ENCODE results near the gene IFRD1. TPM values are rescaled to one million over a fixed set of nuclear protein-coding genes. Genes with fewer than 3 reads are reported as not detected.

The IFRD1 gene
- polyA plus RNA-seq (2013, experiment 1 of 2; ENCODE audit: insufficient read length): 34.1 TPM
- polyA plus RNA-seq (2013, experiment 2 of 2; ENCODE audit: insufficient read length): 36.0 TPM

GRCh38 chr7:112449902-112450806 lies at the start of gene IFRD1:
IFRD1 (plus strand) TSS chr7:112450460; CDS start chr7:112450689, 229 bp downstream.
- DNase-seq: peak; percentile 99

- DNase-seq: no peak
These were observed 45.9 kb upstream of the IFRD1 start for GRCh38 chr7:112404321-112404720.

GRCh38 chr7:112405286-112405685 lies 45.0 kb upstream of the IFRD1 start:
- no peak for DNase-seq

- DNase-seq: no peak
These were observed 43.0 kb upstream of the IFRD1 start for GRCh38 chr7:112407261-112407660.

- DNase-seq: peak; percentile 42
These were observed 40.2 kb upstream of the IFRD1 start for GRCh38 chr7:112410092-112410491.

DNA sequence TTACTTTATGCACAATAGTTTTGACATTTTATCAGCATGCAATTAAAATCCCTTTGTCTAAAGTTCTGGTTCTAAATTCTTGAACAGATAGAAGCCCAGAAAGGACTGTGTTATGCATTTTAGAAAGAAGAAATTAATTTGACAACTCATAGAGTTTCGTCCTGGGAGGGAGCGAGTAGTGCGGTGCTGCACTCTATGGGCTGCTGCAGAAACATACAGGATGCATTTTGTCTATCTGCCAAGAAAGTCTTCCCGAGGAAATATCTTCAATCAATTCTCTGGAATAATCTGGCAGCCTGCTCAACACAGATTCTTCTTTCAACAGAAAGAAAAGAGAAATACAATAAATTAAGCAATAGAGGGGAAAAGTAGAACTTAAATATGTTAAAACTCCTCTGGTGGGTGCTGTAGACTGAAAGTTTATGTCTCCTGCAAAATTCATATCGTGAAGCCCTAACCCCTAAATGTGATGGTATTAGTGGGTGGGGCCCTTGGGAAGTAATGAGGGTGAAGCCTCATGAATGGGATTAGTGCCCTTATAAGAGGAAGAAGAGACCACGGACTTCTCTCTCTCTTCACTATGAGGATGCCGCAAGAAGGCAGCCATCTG lies 39.0 kb upstream of the IFRD1 start:
- peak; percentile 57 for DNase-seq

DNA sequence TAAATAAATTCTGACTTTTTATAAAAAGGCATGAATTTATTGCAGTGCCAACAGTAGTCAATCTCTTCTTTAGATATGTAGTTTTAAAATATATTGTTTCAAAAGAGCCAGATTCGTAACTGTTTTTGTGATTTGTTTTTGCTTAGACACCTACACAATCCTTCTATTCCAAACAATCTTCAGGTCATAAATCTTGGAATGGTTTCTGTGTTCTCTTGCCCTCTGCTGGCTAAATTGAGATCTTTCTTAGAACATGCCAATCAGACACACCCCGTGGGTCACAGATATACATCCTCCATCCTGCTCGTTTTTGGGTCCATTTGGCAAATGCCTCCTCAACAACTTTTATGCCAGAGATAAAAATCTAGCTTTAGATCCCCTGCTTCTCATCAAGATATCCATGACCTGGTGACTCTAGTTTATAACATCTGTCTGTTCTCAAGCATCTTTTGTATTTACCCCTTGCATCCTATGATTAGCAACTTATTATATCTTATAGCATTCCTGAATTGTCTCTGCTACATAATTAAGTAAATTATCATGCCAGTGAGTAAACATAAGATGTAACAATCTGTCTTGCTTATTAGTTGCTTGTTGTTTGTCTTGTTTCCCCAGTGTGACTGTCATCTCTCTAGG lies 35.3 kb upstream of the IFRD1 start:
- peak; percentile 25 for DNase-seq

- DNase-seq: peak; percentile 62
These were observed 34.1 kb upstream of the IFRD1 start for GRCh38 chr7:112416127-112416526.

DNA sequence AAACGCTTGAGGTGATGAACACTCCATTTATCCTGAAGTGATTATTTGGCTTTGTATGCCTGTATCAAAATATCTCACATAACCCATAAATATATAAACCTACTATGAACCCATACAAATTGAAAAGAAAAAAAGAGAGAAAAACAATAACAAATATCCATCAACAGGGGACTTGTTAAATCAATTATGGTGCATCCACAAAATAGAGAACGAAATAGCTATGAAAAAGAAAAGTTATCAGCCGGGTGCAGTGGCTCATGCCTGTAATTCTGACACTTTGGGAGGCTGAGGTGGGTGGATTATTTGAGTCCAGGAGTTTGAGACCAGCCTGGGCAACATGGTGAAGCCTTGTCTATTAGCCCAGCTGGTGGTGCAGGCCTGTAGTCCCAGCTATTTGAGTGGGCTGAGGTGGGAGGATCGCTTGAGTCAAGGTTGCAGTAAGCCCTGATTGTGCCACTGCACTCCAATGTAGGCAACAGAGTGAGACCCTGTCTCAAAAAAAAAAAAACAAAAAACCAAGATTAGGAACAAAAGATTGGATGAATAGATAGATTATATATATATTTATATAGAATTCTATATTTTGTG lies 30.6 kb upstream of the IFRD1 start:
- no peak for DNase-seq

DNA sequence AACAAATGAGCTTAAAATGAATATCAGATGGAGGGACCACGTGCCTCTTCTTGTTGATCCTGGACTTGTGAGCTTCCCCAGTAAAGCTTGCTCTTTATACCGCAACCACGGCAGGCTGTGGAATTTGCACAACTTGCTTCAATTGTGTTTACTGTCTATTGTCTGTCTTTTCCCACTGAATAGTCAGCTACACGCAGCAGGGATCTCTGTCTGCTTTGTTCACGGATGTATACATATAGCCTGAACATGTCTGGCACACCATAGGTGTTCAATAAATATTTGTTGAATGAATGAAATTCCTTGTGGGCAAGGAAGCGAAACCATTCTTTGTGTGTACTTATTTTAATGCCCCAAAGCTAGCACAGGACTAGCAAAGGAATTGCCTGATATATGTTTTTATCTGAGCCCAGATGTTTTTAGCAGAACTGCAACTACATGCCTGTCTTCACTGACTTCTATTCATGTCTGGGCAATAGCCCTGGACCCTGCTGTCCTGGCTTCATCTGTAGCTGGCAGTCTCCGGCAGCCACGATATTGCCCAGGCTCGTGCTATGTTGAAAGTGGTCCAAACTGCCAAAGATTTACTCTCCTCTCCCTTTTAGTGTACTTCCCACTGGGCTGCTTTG lies 29.9 kb upstream of the IFRD1 start:
- DNase-seq: peak; percentile 54

GRCh38 chr7:112421666-112422486 lies 28.4 kb upstream of the IFRD1 start:
- DNase-seq: no peak

GRCh38 chr7:112422842-112423496 lies 27.3 kb upstream of the IFRD1 start:
- DNase-seq: peak; percentile 86

- DNase-seq: no peak
These were observed 26.3 kb upstream of the IFRD1 start for GRCh38 chr7:112423987-112424386.

DNA sequence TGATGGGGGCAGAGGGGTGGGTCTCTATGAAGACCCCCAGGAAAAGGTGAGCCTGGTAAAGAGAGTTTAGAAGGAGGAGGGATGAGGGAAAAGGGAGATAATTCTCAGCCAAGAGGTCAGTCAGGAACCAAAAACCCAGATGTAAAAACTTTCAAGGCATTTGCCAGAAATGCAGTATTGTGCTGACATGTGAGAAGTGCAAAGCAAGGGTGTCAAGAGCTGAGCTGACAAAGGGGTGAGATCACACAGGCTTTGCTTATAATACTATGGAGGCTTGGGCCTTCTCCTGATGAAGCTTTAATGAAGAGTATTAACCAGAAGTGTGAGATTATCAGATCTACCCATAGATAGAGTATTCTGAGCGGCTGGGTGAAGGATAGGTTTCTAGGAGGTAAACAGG lies 22.3 kb upstream of the IFRD1 start:
- DNase-seq: no peak

DNA sequence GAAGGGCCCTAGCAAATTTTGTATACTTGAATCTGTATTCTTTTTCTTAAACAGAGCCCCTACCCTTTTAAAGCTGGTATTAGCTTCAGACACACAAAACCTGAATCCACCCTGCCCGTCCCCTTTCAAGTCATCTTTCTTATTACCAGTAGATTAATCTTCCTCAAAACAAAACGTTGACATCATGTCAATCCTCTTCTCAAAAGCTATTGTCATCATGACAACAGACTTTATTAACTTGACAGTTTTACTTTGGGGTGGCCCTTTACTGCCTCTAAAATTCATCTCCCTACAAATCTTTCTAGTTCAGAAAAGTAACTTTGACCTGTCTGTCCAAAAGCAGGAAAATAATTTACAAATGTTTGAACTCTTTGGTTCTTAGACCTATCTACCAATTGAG lies 21.5 kb upstream of the IFRD1 start:
- DNase-seq: no peak

DNA sequence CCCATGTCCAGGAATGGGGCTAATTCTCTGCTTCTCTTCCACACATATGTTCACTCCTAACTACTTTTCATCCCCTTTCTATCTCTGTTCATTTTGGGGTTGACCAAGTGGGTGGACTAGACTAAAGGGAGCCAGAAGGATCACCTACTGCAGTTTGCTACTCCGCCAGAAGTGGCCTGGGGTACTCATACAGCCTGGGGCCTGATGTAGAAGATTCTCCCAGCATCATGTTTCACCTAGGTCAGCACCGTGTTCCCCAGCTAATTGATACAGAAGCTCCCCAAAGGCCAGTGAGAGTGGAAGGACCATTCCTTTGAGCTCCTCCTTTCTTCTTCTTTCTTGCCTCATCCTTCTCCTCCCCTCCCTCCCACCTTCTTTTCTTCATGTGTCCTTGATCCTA lies 19.6 kb upstream of the IFRD1 start:
- DNase-seq: no peak

GRCh38 chr7:112431803-112432202 lies 18.5 kb upstream of the IFRD1 start:
- no peak for DNase-seq

GRCh38 chr7:112433289-112433688 lies 17.0 kb upstream of the IFRD1 start:
- no peak for DNase-seq

- peak; percentile 45 for DNase-seq
These were observed 13.2 kb upstream of the IFRD1 start for GRCh38 chr7:112437072-112437471.

GRCh38 chr7:112439476-112439875 lies 10.8 kb upstream of the IFRD1 start:
- no peak for DNase-seq

DNA sequence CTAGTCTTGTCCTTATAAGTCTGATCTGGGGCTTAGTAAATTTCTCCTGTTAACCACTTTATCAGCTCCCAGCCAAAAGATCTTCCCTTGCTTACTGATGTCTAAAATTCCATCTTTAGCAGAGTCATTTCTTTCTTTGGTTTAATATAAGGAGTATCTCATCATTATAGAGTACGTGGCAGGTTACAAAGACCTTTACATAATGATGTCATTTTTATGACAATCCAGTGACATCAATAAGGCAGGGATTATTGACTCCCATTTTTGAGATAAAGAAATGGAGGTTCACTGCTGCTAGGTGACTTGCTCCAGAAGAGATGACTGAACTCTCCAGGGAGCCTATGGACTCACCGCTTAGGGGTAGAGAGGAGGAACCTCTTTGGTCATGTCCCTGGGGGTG lies 8.1 kb upstream of the IFRD1 start:
- DNase-seq: no peak
